HG02870 (cell line): ENCODE results near the gene WNT9B.

Source experiments
- ATAC-seq: cut with Tn5 transposase; IDR thresholded peaks from one replicate; pipeline ENCODE4 v1.9.1; 2021; ENCODE audit warnings: mild to moderate bottlenecking, moderate library complexity; ENCODE audit not compliant: unreplicated experiment

WNT9B gene

DNA sequence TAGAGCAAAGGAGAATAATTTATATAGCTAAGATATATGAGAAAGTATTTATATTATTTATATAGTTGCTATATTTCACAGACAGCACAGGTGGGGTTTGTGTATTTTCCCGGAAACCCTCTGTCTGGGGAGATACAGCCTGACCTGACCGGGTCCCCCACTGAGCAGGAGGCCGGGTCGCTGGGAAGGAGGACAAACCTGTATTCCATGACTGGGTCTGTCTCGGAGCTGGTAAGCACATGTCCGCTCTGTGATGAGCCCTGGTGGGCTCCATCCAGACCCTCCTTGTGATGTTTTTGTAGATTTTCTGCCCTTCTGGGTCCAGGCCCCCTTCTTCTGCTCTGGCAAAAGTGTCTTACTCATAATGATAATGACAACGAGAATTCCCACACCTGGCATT, 27.7 kb downstream of the WNT9B start:
- ATAC-seq = no peak

DNA sequence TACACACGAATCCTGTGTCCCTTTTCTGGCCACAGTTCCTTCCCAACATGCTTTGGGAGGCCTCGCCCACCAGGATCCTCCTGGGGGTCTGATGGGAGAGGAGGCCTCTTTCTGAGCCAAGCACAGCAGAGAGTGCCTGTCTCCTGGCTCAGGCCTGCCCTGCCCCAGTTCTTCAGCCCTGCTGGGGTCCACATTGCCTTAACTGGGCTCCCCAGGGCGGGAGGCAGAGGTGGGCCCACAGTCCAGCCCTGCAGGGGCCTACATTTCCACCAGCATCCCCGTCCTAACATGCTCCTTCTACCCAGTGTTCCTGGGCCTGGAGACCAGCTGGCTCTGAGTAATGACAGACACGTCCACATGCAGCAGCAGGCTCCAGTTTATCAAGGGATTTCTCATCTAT, 29.6 kb downstream of the WNT9B start:
- ATAC-seq = no peak

GRCh38 chr17:46882666-46883065, 31.3 kb downstream of the WNT9B start:
- no peak for ATAC-seq

- ATAC-seq = no peak
Measured at GRCh38 chr17:46883871-46884520, 32.6 kb downstream of the WNT9B start.

- ATAC-seq = no peak
Measured at GRCh38 chr17:46884552-46884951, 33.2 kb downstream of the WNT9B start.

DNA sequence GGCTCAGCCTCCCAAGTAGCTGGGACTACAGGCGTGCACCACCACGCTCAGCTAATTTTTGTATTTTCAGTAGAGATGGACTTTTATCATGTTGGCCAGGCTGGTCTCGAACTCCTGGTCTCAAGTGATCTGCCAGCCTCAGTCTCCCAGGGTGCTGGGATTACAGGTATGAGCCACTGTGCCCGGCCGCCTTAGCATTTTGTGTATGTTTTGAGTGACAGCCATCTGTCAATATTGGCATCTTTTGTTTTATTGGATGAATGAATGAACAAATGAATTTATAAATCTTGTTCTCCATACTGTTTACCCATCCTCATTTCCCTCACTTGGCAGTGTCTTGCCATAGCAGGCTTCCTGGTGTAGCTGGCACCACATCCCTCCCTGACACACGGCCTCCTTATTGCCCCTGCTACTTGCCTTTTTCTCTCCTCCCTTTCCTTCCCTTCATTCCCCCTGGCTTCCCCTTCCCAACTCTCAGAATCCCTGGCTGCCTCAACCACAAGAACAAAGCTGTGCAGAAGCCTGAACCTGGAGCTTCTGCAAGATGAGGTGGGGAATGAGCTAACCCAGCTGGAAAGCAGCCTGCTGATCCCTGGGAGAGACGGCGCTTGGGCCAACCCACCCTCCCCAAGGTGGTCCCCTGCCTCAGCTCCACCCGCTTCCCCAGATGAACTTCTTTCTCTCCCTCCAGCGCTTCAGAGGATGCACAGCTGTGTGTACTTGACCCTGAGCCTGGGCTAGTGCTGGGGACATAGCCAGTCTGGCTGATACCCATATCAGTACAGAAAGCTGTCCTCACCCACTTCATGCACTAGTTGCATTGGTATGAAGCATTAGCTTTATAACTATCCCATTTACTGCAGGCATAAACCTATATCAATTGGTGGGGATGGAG, 34.3 kb downstream of the WNT9B start:
- ATAC-seq = no peak

GRCh38 chr17:46886310-46886663, 34.9 kb downstream of the WNT9B start:
- no peak for ATAC-seq

GRCh38 chr17:46887717-46888116, 36.3 kb downstream of the WNT9B start:
- no peak for ATAC-seq

DNA sequence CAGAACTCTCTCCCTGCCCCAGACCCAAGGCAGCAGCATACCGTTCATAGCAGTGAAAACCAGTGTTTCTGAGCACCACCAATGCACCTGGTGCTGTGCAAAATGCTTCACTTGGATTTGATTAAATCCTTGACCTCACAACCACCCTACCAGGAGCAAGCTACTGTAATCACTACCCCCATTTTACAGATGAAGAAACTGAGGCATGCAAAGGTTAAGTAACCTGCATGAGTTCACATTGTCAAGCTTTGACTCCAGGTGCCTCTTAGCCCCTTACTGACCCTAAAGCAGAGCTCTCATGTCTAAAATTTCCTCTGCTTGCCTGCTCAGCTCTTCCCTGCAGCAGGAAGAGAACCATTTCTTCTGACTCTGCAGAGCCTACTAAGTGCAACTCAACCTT, 37.3 kb downstream of the WNT9B start:
- ATAC-seq = no peak

DNA sequence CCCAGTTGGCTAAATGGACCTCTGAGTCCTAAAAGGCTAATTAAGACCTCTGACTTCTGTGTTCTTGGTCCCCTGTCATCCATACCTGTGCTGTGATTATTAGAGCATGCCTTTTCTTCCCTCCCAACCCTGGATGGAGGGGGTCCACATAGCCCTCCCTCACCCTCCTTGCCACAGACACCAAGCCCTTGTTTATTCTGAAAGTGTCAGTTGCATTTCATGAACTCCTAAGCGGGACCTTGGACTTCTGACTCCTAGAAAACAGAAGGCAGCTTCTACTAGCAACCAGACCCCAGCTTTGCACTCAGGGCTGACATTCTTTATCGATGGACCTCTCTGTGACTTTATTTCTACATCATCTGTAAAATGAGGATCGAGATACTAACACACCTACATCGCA, 38.1 kb downstream of the WNT9B start:
- ATAC-seq = no peak

DNA sequence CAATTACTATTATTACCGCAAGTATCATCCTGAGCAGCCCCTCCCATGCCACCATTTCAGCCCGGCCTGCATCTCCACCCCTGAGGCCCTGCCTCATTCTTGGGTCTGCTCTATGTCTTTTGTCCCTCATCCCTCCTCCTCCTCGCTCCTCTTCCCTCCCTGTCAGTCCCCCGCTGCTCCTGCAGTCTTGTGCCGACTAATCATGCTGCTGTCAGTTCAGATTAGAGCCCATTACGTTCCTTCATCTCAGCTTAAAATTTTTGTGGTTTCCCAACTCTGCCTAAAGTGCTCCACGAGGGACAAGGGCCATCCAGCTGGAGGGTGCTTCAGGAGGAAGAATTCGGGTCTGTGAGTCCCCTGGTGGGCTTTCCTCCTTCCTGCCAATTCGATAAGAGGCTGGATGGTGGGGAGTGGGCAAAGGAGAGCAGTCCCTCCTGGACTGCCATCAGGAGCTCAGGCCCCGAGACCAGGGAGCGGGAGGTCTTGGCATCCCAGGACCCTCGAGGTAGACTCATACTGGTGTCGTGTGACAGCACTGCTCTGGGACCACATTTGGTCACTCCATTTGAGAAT, 38.7 kb downstream of the WNT9B start:
- no peak for ATAC-seq

- no peak for ATAC-seq
Measured at GRCh38 chr17:46890638-46891037, 39.3 kb downstream of the WNT9B start.

- no peak for ATAC-seq
Measured at GRCh38 chr17:46892192-46892703, 40.9 kb downstream of the WNT9B start.

DNA sequence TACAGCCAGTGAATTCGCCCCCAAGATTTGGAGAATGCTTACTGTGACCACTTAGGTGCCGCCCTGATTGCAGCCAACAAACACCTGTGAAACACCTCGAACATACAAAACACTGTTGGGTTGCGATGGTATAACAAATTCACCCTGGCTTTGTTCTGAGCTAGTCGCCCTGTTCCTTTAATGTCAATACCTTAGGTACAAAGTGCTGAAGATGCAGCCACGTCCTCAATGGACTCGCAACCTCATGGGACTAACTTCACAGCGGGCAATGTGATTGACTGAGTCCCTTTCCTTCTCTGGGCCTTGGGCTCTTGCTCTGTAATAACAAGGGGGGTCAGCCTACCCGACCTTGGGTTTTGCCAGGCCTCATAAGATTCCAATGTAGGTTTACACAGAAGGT, 42.6 kb downstream of the WNT9B start:
- ATAC-seq = no peak

- ATAC-seq = no peak
Measured at GRCh38 chr17:46894476-46895151, 43.2 kb downstream of the WNT9B start.

GRCh38 chr17:46895171-46895570, 43.8 kb downstream of the WNT9B start:
- no peak for ATAC-seq

GRCh38 chr17:46896991-46897390, 45.6 kb downstream of the WNT9B start:
- no peak for ATAC-seq

DNA sequence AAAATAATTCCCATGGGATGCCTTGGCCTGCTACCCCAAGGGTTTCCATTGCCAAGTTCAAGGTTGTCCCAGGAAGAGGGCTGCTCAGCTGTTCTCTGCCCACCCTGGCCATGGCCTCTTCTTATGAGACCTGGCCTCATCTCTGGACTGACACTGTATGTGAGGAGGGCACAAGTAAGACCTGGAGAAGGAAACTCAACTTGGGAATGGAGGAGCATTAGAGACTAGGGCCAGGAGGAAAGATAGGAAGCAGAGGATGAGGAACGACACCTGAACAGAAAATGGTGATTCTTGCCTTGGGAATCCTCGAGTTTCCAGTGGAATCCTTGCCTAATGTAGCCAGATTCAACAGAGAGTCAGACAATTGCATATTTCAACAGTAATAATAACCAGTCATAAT, 47.0 kb downstream of the WNT9B start:
- no peak for ATAC-seq

GRCh38 chr17:46898860-46899259, 47.5 kb downstream of the WNT9B start:
- ATAC-seq = no peak

GRCh38 chr17:46901291-46901690, 49.9 kb downstream of the WNT9B start:
- ATAC-seq = no peak
